K562 (cell line): Measurements from ENCODE around the gene MRPL41. TPM values are rescaled to one million over a fixed set of nuclear protein-coding genes. Genes with fewer than 3 reads are reported as not detected.

Experiments
- ATAC-seq: fragments of 200-7000 bp; cut with Tn5 transposase; 3 replicates; pipeline ENCODE4 v1.9.1; 2020; ENCODE audit warnings: moderate library complexity
- BruUV-seq: library from RNA; stranded (reverse); fragments of 400-500 nt; replicated peaks from 2 replicates; lab custom pipeline; 2021; lab: Mats Ljungman, UMichigan
- CTCF ChIA-PET: fragments of 300-600 bp; formaldehyde crosslinking; extraction: SDS; loops from one replicate; lab custom pipeline; 2021; ENCODE audit warnings: low intra/inter-chr PET ratio; lab: Yijun Ruan, JAX
- POLR2A ChIA-PET: fragments of 300-600, 350-650 bp; sonication (Branson Sonifier 250); formaldehyde crosslinking; extraction: SDS; loops from one replicate; lab custom pipeline; 2021; ENCODE audit warnings: antibody characterized with exemption, inconsistent platforms; lab: Yijun Ruan, JAX
- DNase-seq, 4 experiments: peaks; one replicate each; pipeline versions ENCODE4 v3.0.0 to v3.0.0-alpha.2; 2011 to 2018; ENCODE audit warnings: low spot score in 3 of 4, mixed read lengths in 3 of 4; ENCODE audit errors: extremely low read depth in 1 of 4
- FAIRE-seq: peaks from 2 replicates; lab custom pipeline; 2011; peaks lifted over from hg19 to GRCh38; lab: Jason Lieb, UNC
- H2AFZ ChIP-seq: 2 replicates; pipeline ENCODE4 v1.6.0; 2011; ENCODE audit warnings: low read depth, low read length, control low read depth, inconsistent platforms
- H3K27ac ChIP-seq: fragments of 200-600 bp; 3 replicates; pipeline ENCODE4 v1.8.0; 2011; ENCODE audit warnings: low read depth, mild to moderate bottlenecking, control low read depth, inconsistent platforms, low read length, moderate library complexity, mixed read lengths; ENCODE audit errors: extremely low read depth
- H3K27me3 ChIP-seq, 2 experiments: fragments of 300-600 bp in 1 of 2; 2 replicates in 1 of 2; 3 replicates in 1 of 2; pipeline versions ENCODE4 v1.6.0 to v1.8.0; 2011; ENCODE audit warnings: inconsistent platforms in 2 of 2, low read length in 2 of 2, mild to moderate bottlenecking in 1 of 2, mixed read lengths in 1 of 2, moderate library complexity in 1 of 2; ENCODE audit not compliant: control insufficient read depth in 2 of 2, insufficient read depth in 2 of 2
- H3K36me3 ChIP-seq: fragments of 300-600 bp; 3 replicates; pipeline ENCODE4 v1.8.0; 2011; ENCODE audit warnings: mild to moderate bottlenecking, low read length, inconsistent platforms; ENCODE audit not compliant: control insufficient read depth, insufficient read depth
- H3K4me1 ChIP-seq, 2 experiments: fragments of 200-600 bp in 1 of 2; replicated peaks in 1 of 2; 2 replicates in 1 of 2; 3 replicates in 1 of 2; pipeline versions ENCODE4 v1.5.1 to v1.8.0; 2011; ENCODE audit warnings: inconsistent platforms in 2 of 2, low read length in 2 of 2, mild to moderate bottlenecking in 1 of 2, mixed read lengths in 1 of 2, moderate library complexity in 1 of 2; ENCODE audit not compliant: control insufficient read depth in 2 of 2, insufficient read depth in 2 of 2
- H3K4me2 ChIP-seq: 2 replicates; pipeline ENCODE4 v1.6.1; 2011; ENCODE audit warnings: low read length, control low read depth, inconsistent platforms, mixed read lengths; ENCODE audit not compliant: insufficient read depth
- H3K4me3 ChIP-seq: fragments of 200-600 bp; sonication (generic), shearing (Covaris generic); 2 replicates; pipeline ENCODE4 v1.5.1; 2016; ENCODE audit warnings: control low read depth, inconsistent platforms
- H3K79me2 ChIP-seq: fragments of 200-600 bp; 3 replicates; pipeline ENCODE4 v1.8.0; 2011; ENCODE audit warnings: low read length, inconsistent platforms; ENCODE audit not compliant: control insufficient read depth, insufficient read depth
- H3K9ac ChIP-seq, 2 experiments: 2 replicates each; pipeline versions ENCODE4 v1.6.0 to v1.6.1; 2011; ENCODE audit warnings: low read depth in 2 of 2, low read length in 2 of 2, control low read depth in 1 of 2, inconsistent platforms in 1 of 2, mild to moderate bottlenecking in 1 of 2, mixed read lengths in 1 of 2; ENCODE audit not compliant: insufficient read depth in 1 of 2
- H3K9me1 ChIP-seq: one replicate; pipeline ENCODE4 v1.6.0; 2011; ENCODE audit warnings: inconsistent platforms, mild to moderate bottlenecking, low read length, moderate library complexity; ENCODE audit not compliant: control insufficient read depth, insufficient read depth
- H3K9me3 ChIP-seq: replicated peaks from 2 replicates; pipeline ENCODE4 v1.5.1; 2011; ENCODE audit warnings: low read depth, low read length, inconsistent platforms; ENCODE audit not compliant: control insufficient read depth, insufficient read depth
- H4K20me1 ChIP-seq: replicated peaks from 2 replicates; pipeline ENCODE4 v1.6.1; 2011; ENCODE audit warnings: low read length, inconsistent platforms, mixed read lengths; ENCODE audit not compliant: control insufficient read depth, insufficient read depth
- HNRNPH1 ChIP-seq: fragments of 200-400 bp; formaldehyde crosslinking; optimal IDR thresholded peaks from 2 replicates; pipeline ENCODE3; 2017; ENCODE audit warnings: low read depth, mild to moderate bottlenecking, low read length, moderate library complexity
- ILF3 ChIP-seq: fragments of 450-650 bp; IDR thresholded peaks from 2 replicates; pipeline ENCODE4 v1.6.1; 2018; ENCODE audit warnings: antibody characterized with exemption, mild to moderate bottlenecking, moderate library complexity, borderline replicate concordance
- SAP30 ChIP-seq: fragments of 200-600 bp; sonication (generic); IDR thresholded peaks from 2 replicates; pipeline ENCODE4 v1.6.1; 2012; ENCODE audit warnings: borderline replicate concordance, low read depth, mild to moderate bottlenecking, moderate library complexity, low read length, control low read depth, inconsistent platforms; ENCODE audit not compliant: insufficient read depth, poor library complexity, severe bottlenecking
- ZNF507 ChIP-seq: conservative IDR thresholded peaks from 2 replicates; pipeline ENCODE4 v1.6.1; 2017; ENCODE audit warnings: missing genetic modification characterization, missing compliant biosample characterization
- ZNF586 ChIP-seq: fragments of 450-650 bp; formaldehyde crosslinking; conservative IDR thresholded peaks from 2 replicates; pipeline ENCODE4 v1.4.0; 2020; ENCODE audit warnings: mild to moderate bottlenecking, moderate library complexity
- WGBS: fragments of 100-300 bp; shearing (Covaris generic); methylation state at CpG from one replicate; pipeline ENCODE4 v1.1.6; 2016; ENCODE audit warnings: low coverage, mixed read lengths; ENCODE audit not compliant: insufficient coverage; ENCODE audit errors: missing lambda C conversion rate; 5-methylcytosine and 5-hydroxymethylcytosine counted together
- in situ Hi-C: fragments of 300-500 bp; cut with MboI; formaldehyde crosslinking; loops from 4 replicates; pipeline ENCODE4 v1.15.0; 2018; ENCODE audit warnings: inconsistent platforms, mixed read lengths
- intact Hi-C: fragments of 100-400 bp; cut with micrococcal nuclease; formaldehyde crosslinking; loops from 2 replicates; pipeline ENCODE4 v1.14.2; 2022
- polyA plus RNA-seq, 8 experiments: library from polyadenylated mRNA; depleted of rRNA in 4 of 8; stranded (reverse) in 5 of 8; unstranded in 3 of 8; fragments of >200 nt; fragmentation: Nextera tagmentation in 2 of 8; fragmentation: Illumina TruSeq in 1 of 8; extraction: Ambion mirVana in 2 of 8; extraction: Trizol in 1 of 8; gene quantifications; 2 replicates each; pipeline versions ENCODE4 v1.2.1 to v1.2.3, GENCODE V29; 2011 to 2014; ENCODE audit warnings: inconsistent platforms in 1 of 8, missing spikeins in 1 of 8
- total RNA-seq, 7 experiments: library from RNA; depleted of rRNA in 6 of 7; stranded (reverse); fragments of >200 nt in 6 of 7; fragmentation: Illumina TruSeq in 2 of 7; extraction: Trizol in 2 of 7; gene quantifications; 2 replicates each; pipeline versions ENCODE4 v1.2.1 to v1.2.3, GENCODE V29; 2011 to 2021; ENCODE audit warnings: low replicate concordance in 1 of 7
- TF ChIP-seq, protein P1 (sequence below): fragments of 450-650 bp; formaldehyde crosslinking; IDR thresholded peaks from 2 replicates; pipeline ENCODE4 v1.4.0; 2020; ENCODE audit warnings: mild to moderate bottlenecking, moderate library complexity
- TF ChIP-seq, protein P2 (sequence below): sonication (generic); formaldehyde crosslinking; IDR thresholded peaks from 2 replicates; pipeline ENCODE4 v1.8.1; 2022; ENCODE audit warnings: missing genetic modification reagents
- TF ChIP-seq, protein P3 (sequence below): sonication (generic); formaldehyde crosslinking; IDR thresholded peaks from 2 replicates; pipeline ENCODE4 v1.8.1; 2023; ENCODE audit warnings: mild to moderate bottlenecking, missing genetic modification reagents

MRPL41 gene
- total and polyA plus RNA-seq, 9 of the 15 experiments (the other 6 are each of a cell fraction or from before 2014, with no cell fraction given) = 2.6 to 259 (median 21.6) TPM

DNA sequence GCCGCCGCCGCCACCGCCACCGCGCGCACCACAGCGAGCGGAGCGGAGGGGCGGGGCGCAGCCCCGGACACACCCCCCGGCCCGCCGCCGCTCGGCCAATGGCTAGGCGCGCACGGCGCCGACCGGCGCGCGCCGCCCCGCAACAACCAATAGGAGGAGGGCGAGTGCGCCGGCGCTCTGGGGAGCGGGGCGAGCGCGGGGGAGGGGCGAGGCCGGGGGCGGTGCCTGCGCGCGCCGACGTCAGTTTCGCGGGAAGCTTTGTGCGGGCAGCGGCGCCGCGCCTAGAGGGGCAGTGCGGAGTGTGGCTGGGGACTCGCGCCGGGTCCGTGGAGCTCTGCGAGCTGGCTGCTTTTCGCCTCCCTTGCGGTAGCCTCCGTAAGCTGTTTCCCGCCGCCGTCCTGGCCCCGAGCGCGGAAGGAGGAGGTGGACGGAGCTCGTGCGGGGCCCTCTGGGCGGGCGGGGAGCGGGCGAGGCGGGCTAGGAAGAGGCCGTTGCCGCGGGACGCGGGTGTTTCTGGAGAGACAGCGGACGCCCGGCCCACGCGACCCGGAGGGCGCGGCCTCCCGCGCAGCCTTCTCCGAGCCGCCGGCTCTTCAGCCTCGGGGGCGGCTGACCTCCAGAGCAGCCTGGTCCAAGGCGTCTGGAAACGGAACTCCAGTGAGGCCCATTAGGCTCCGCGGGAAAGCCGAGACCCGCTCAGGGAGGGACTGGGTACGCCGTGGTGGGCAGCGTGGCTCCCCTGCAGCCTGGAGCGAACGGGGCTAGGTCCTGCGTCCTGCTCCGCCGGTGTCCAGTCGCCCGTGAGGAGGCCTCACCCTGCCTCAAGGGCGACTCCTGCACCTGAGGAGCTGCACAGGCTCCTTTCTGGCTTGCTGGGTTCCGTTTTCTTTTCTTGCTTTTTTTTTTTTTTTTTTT, 39.0 kb downstream of the MRPL41 start, which contains the start of gene ZMYND19:
Gene ZMYND19, minus strand, starts transcription at position 44 of the 915 bp plus-strand sequence. CDS start 249 bp downstream, outside the sequence.
- Histone ChIP-seq H3K36me3 (peaks cover 34% of the 10 kb centered on the region; the same call in 2 of the 3 replicates), H3K9me1 (no peaks in the 10 kb centered on the region), H3K9me3 (no peaks in the 10 kb centered on the region), H3K4me1 (peaks cover 27 to 54% of the 10 kb centered on the region in 2 experiments; a peak in 4 of 5 replicates), H3K4me3 (peak within 1 kb of the TSS; percentile 92), H3K27ac (peak within 1 kb of the TSS; percentile 76), H3K9ac (peak within 1 kb of the TSS; percentile 82 to 99), H2AFZ (peak within 1 kb of the TSS; percentile 92), H3K4me2 (peak within 1 kb of the TSS; percentile 94), H3K27me3 (no peaks in the 10 kb centered on the region), H4K20me1 (0 out of 2 replicates have a peak, but pooled peaks cover 19% of the 10 kb centered on the region), H3K79me2 (peaks cover 35% of the 10 kb centered on the region)
- ChIA-PET CTCF (no interaction called here), POLR2A (interaction anchor here (1.0 to 4.2 kb wide), 4 partner anchors 9 to 28 kb away, joined by 4 to 28 read pairs (median 4); partner anchors contain the start of gene EHMT1)
- DNase-seq (peak; percentile 92 to 100 (median 100)), FAIRE-seq (peak; percentile 79), ATAC-seq (peak; percentile 96)
- in situ Hi-C loops = no loop called here
- TSS peak; percentile 80 for BruUV-seq
- WGBS = 1% methylated on average over 49 of the region's 113 CpGs
- intact Hi-C loops = no loop called here
- TF ChIP-seq, protein P1, sequence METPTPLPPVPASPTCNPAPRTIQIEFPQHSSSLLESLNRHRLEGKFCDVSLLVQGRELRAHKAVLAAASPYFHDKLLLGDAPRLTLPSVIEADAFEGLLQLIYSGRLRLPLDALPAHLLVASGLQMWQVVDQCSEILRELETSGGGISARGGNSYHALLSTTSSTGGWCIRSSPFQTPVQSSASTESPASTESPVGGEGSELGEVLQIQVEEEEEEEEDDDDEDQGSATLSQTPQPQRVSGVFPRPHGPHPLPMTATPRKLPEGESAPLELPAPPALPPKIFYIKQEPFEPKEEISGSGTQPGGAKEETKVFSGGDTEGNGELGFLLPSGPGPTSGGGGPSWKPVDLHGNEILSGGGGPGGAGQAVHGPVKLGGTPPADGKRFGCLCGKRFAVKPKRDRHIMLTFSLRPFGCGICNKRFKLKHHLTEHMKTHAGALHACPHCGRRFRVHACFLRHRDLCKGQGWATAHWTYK = no peak
- TF ChIP-seq ZNF586 (CRISPR knock-in tag) (no peak), ZNF507 (no peak), HNRNPH1 (no peak), ILF3 (no peak), SAP30 (peak; percentile 94)
- TF ChIP-seq, protein P2, sequence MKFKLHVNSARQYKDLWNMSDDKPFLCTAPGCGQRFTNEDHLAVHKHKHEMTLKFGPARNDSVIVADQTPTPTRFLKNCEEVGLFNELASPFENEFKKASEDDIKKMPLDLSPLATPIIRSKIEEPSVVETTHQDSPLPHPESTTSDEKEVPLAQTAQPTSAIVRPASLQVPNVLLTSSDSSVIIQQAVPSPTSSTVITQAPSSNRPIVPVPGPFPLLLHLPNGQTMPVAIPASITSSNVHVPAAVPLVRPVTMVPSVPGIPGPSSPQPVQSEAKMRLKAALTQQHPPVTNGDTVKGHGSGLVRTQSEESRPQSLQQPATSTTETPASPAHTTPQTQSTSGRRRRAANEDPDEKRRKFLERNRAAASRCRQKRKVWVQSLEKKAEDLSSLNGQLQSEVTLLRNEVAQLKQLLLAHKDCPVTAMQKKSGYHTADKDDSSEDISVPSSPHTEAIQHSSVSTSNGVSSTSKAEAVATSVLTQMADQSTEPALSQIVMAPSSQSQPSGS (CRISPR knock-in tag) = peak; percentile 47; the same call in 1 of the 2 replicates
- TF ChIP-seq, protein P3, sequence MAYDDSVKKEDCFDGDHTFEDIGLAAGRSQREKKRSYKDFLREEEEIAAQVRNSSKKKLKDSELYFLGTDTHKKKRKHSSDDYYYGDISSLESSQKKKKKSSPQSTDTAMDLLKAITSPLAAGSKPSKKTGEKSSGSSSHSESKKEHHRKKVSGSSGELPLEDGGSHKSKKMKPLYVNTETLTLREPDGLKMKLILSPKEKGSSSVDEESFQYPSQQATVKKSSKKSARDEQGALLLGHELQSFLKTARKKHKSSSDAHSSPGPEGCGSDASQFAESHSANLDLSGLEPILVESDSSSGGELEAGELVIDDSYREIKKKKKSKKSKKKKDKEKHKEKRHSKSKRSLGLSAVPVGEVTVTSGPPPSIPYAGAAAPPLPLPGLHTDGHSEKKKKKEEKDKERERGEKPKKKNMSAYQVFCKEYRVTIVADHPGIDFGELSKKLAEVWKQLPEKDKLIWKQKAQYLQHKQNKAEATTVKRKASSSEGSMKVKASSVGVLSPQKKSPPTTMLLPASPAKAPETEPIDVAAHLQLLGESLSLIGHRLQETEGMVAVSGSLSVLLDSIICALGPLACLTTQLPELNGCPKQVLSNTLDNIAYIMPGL (CRISPR knock-in tag) = peak; percentile 69; the same call in 1 of the 2 replicates
